Astrocyte (in vitro differentiated cells and primary cell): Measurements from ENCODE around the gene DDR1.

Experiments
- CTCF ChIP-seq: IDR thresholded peaks from 2 replicates; pipeline ENCODE4 v1.5.1; 2011; ENCODE audit warnings: low read depth, mild to moderate bottlenecking, inconsistent platforms, low read length, moderate library complexity; ENCODE audit not compliant: insufficient read depth
- EZH2 ChIP-seq: IDR thresholded peaks from 2 replicates; pipeline ENCODE4 v1.6.1; 2012; ENCODE audit warnings: mild to moderate bottlenecking, low read length, inconsistent platforms; ENCODE audit not compliant: insufficient read depth

- TF ChIP-seq CTCF (no peak), EZH2 (no peak)
Measured at GRCh38 chr6:30861257-30862048, 22.9 kb upstream of the DDR1 start.
